Ascending aorta (tissue), 2 donors: Measurements from ENCODE around the gene SLBP. TPM values are rescaled to one million over a fixed set of nuclear protein-coding genes. Genes with fewer than 3 reads are reported as not detected.

ENCODE experiments used
- DNase-seq, 2 donors: peaks; one replicate each; pipeline ENCODE4 v3.0.0-alpha.2; 2019; ENCODE audit warnings: low spot score in 2 of 2
- H3K27ac ChIP-seq, 2 donors: fragments of 200-600 bp; sonication (generic); one replicate each; pipeline ENCODE4 v1.5.1; 2016 to 2017; ENCODE audit warnings: mild to moderate bottlenecking in 1 of 2
- H3K27me3 ChIP-seq: fragments of 200-600 bp; sonication (generic); one replicate; pipeline ENCODE4 v1.5.1; 2017
- H3K36me3 ChIP-seq, 2 donors: fragments of 200-600 bp; sonication (generic); one replicate each; pipeline ENCODE4 v1.5.1; 2016
- H3K4me1 ChIP-seq, 2 donors: fragments of 200-600 bp; sonication (generic); one replicate each; pipeline ENCODE4 v1.5.1; 2016 to 2017; ENCODE audit warnings: mild to moderate bottlenecking in 1 of 2
- H3K4me3 ChIP-seq, 2 donors: fragments of 200-600 bp; sonication (generic); one replicate each; pipeline ENCODE4 v1.5.1; 2016 to 2017; ENCODE audit warnings: mild to moderate bottlenecking in 1 of 2
- H3K9me3 ChIP-seq, 2 donors: fragments of 200-600 bp; sonication (generic); one replicate each; pipeline ENCODE4 v1.5.1; 2016
- intact Hi-C: fragments of 100-400 bp; cut with DNase I; formaldehyde crosslinking; loops from one replicate; pipeline ENCODE4 v1.15.1; 2023
- total RNA-seq: library from RNA; depleted of rRNA; stranded (reverse); fragments of >200 nt; gene quantifications from one replicate; pipeline ENCODE4 v1.1.0, GENCODE V29; 2016
- TF ChIP-seq, protein P1 (sequence below), 3 experiments: fragments of 200-600 bp in 2 of 3; fragments of 450-650 bp in 1 of 3; sonication (generic) in 2 of 3; IDR thresholded peaks; one replicate each; pipeline ENCODE4 v1.5.1; 2016 to 2019; ENCODE audit warnings: antibody characterized with exemption in 3 of 3, mild to moderate bottlenecking in 1 of 3, moderate library complexity in 1 of 3

Gene SLBP
- total RNA-seq, 1 donor from 2014 or later: 218 TPM

GRCh38 chr4:1758306-1759121 is 46.4 kb upstream of the SLBP start:
- TF ChIP-seq, protein P1, sequence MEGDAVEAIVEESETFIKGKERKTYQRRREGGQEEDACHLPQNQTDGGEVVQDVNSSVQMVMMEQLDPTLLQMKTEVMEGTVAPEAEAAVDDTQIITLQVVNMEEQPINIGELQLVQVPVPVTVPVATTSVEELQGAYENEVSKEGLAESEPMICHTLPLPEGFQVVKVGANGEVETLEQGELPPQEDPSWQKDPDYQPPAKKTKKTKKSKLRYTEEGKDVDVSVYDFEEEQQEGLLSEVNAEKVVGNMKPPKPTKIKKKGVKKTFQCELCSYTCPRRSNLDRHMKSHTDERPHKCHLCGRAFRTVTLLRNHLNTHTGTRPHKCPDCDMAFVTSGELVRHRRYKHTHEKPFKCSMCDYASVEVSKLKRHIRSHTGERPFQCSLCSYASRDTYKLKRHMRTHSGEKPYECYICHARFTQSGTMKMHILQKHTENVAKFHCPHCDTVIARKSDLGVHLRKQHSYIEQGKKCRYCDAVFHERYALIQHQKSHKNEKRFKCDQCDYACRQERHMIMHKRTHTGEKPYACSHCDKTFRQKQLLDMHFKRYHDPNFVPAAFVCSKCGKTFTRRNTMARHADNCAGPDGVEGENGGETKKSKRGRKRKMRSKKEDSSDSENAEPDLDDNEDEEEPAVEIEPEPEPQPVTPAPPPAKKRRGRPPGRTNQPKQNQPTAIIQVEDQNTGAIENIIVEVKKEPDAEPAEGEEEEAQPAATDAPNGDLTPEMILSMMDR (IDR thresholded peaks at IDR 0.05): no peak

DNA sequence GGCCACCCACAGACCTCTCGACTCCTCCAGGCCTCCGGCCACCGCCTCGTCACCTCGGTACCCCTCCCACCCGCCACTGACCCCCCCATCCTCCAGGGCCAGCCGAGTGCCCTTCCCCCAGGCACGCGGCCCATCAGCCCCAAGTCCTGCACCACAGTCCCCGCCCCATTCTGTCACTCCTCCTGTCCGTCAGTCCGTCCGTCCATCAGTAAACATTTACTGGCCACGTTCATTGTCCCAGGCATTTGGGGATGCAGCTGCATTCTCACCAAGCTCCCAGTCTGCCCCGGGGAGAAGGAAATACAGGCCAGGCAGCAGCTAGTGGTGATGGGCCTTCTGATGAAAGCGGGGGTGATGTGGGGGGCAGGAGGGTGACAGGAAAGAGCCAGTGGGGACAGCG is 45.7 kb upstream of the SLBP start:
- H3K36me3 ChIP-seq: no peaks in the 10 kb centered on the region
- no peaks in the 10 kb centered on the region for H3K27me3 ChIP-seq
- H3K4me1 ChIP-seq: no peaks in the 10 kb centered on the region
- DNase-seq: no peak
- intact Hi-C loops: no loop called here
- H3K4me3 ChIP-seq: no peak overlapping the region
- H3K9me3 ChIP-seq: no peaks in the 10 kb centered on the region
- TF ChIP-seq, protein P1 (IDR thresholded peaks at IDR 0.05): no peak
- no peak overlapping the region for H3K27ac ChIP-seq

More at GRCh38 chr4:1758306-1759121, 46.4 kb upstream of the SLBP start:
- Histone ChIP-seq H3K4me1 (peaks cover 0 to 2% of the 10 kb centered on the region in 2 donors), H3K27me3 (no peaks in the 10 kb centered on the region), H3K9me3 (no peaks in the 10 kb centered on the region), H3K36me3 (no peaks in the 10 kb centered on the region), H3K27ac (no peak overlapping the region), H3K4me3 (no peak overlapping the region)
- no peak for DNase-seq
- intact Hi-C loops: no loop called here

GRCh38 chr4:1756893-1757779 is 45.0 kb upstream of the SLBP start:
- intact Hi-C loops: no loop called here
- Histone ChIP-seq H3K27me3 (no peaks in the 10 kb centered on the region), H3K9me3 (no peaks in the 10 kb centered on the region), H3K4me1 (no peaks in the 10 kb centered on the region), H3K27ac (no peak overlapping the region), H3K4me3 (no peak overlapping the region), H3K36me3 (no peaks in the 10 kb centered on the region)
- DNase-seq: no peak
- TF ChIP-seq, protein P1 (IDR thresholded peaks at IDR 0.05): no peak

GRCh38 chr4:1756079-1756478 is 44.0 kb upstream of the SLBP start:
- Histone ChIP-seq H3K4me3 (no peak overlapping the region), H3K4me1 (no peaks in the 10 kb centered on the region), H3K36me3 (no peaks in the 10 kb centered on the region), H3K9me3 (no peaks in the 10 kb centered on the region), H3K27ac (no peak overlapping the region), H3K27me3 (no peaks in the 10 kb centered on the region)
- no peak for DNase-seq
- intact Hi-C loops: no loop called here
- TF ChIP-seq, protein P1 (IDR thresholded peaks at IDR 0.05): no peak

- Histone ChIP-seq H3K9me3 (no peaks in the 10 kb centered on the region), H3K4me1 (no peaks in the 10 kb centered on the region), H3K4me3 (no peak overlapping the region), H3K36me3 (no peaks in the 10 kb centered on the region), H3K27ac (no peak overlapping the region), H3K27me3 (no peaks in the 10 kb centered on the region)
- DNase-seq: no peak
- intact Hi-C loops: no loop called here
- TF ChIP-seq, protein P1 (IDR thresholded peaks at IDR 0.05): no peak
Measured at GRCh38 chr4:1755297-1755696, 43.2 kb upstream of the SLBP start.
